Naive thymus-derived CD8-positive, alpha-beta T cell (primary cell): ENCODE measurements around the gene FIBP. TPM values are rescaled to one million over a fixed set of nuclear protein-coding genes. Genes with fewer than 3 reads are reported as not detected.
"Not testable (repeated sequence)": the region's sequence is repeated elsewhere in the genome, so short reads cannot be mapped to it uniquely, and the experiment has no call there.

ENCODE experiments used
- ATAC-seq, 2 donors: fragments of 150-1000 bp; cut with Tn5 transposase in 1 of 2; sonication (Bioruptor Pico), chemical (Tn5 transposase) in 1 of 2; 1 replicate in 1 of 2; 2 replicates in 1 of 2; pipeline ENCODE4 v1.10.0; 2021; ENCODE audit warnings: mild to moderate bottlenecking in 2 of 2, moderate library complexity in 2 of 2
- POLR2A ChIA-PET: fragments of 350-600 bp; sonication (Branson Sonifier 250); formaldehyde crosslinking; loops from one replicate; lab custom pipeline; 2021; ENCODE audit warnings: antibody characterized with exemption; lab: Charles Lee
- DNase-seq, 10 donors: peaks; one replicate each; pipeline versions ENCODE4 v3.0.0 to v3.0.0-alpha.2; 2020 to 2022
- H3K27ac Mint-ChIP-seq, 10 donors: one replicate each; pipeline ENCODE4 v1.8.0; 2020 to 2022; ENCODE audit warnings: mild to moderate bottlenecking in 10 of 10, mixed read lengths in 10 of 10, moderate library complexity in 4 of 10, inconsistent platforms in 1 of 10
- H3K27me3 Mint-ChIP-seq, 5 donors: one replicate each; pipeline ENCODE4 v1.8.0; 2021 to 2022; ENCODE audit warnings: mixed read lengths in 5 of 5
- H3K36me3 Mint-ChIP-seq, 3 donors: one replicate each; pipeline ENCODE4 v1.8.0; 2020 to 2022; ENCODE audit warnings: mixed read lengths in 3 of 3, mild to moderate bottlenecking in 2 of 3, inconsistent platforms in 1 of 3
- H3K4me1 Mint-ChIP-seq, 4 donors: one replicate each; pipeline ENCODE4 v1.8.0; 2021 to 2022; ENCODE audit warnings: mixed read lengths in 4 of 4
- H3K4me3 Mint-ChIP-seq, 10 donors: one replicate each; pipeline ENCODE4 v1.8.0; 2020 to 2022; ENCODE audit warnings: mild to moderate bottlenecking in 10 of 10, mixed read lengths in 10 of 10, moderate library complexity in 6 of 10, inconsistent platforms in 1 of 10
- H3K9me3 Mint-ChIP-seq, 9 donors: one replicate each; pipeline ENCODE4 v1.8.0; 2020 to 2022; ENCODE audit warnings: mixed read lengths in 9 of 9, mild to moderate bottlenecking in 3 of 9, inconsistent platforms in 1 of 9, moderate library complexity in 1 of 9
- polyA plus RNA-seq, 3 donors: library from polyadenylated mRNA; unstranded; fragments of 300-500 nt; fragmentation: Illumina TruSeq; gene quantifications; one replicate each; pipeline ENCODE4 v1.2.3, GENCODE V29; 2021
- total RNA-seq, 8 experiments: library from RNA in 2 of 8; stranded (reverse) in 2 of 8; gene quantifications; one replicate each; pipeline ENCODE4 v1.2.3 and lab custom pipeline; 2021 to 2026

FIBP gene
- total and polyA plus RNA-seq, 5 experiments from 2014 or later, result 33.0 to 97.6 (median 74.9) TPM

DNA sequence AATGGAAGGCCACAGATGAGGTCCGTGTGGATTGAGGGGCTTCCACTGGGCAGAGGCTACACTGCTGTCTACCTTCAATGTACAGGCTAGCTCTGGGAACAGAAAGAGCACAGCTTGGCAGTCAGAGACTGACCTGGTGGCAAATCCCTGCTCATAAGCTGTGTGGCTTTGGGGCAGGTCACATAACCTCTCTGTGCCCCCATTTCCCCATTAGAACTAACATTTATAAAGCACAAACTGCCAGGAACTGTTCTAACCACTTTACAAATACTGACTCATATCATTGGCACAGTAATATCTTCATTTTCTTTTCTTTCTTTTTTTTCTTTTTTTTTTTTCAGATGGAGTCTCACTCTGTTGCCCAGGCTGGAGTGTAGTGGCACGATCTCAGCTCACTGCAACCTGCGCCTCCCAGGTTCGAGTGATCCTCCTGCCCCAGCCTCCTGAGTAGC, 8.8 kb upstream of the FIBP start:
- Mint-ChIP-seq H3K4me3 (no peak overlapping the region), H3K4me1 (peaks cover 13 to 45% (median 36%) of the 10 kb centered on the region in 4 donors), H3K9me3 (no peaks in the 10 kb centered on the region), H3K27me3 (peaks cover 0 to 3% (median 0%) of the 10 kb centered on the region in 5 donors), H3K27ac (peak overlapping the region in 1 of 10 donors; percentile 12), H3K36me3 (no peaks in the 10 kb centered on the region)
- DNase-seq, result no peak
- POLR2A ChIA-PET, result interaction anchor here (0.7 to 10.6 kb wide), 4 partner anchors 12 to 37 kb away, joined by 3 to 183 read pairs (median 8); partner anchors contain the start of genes C11orf68, DRAP1 and MUS81
- no peak for ATAC-seq

DNA sequence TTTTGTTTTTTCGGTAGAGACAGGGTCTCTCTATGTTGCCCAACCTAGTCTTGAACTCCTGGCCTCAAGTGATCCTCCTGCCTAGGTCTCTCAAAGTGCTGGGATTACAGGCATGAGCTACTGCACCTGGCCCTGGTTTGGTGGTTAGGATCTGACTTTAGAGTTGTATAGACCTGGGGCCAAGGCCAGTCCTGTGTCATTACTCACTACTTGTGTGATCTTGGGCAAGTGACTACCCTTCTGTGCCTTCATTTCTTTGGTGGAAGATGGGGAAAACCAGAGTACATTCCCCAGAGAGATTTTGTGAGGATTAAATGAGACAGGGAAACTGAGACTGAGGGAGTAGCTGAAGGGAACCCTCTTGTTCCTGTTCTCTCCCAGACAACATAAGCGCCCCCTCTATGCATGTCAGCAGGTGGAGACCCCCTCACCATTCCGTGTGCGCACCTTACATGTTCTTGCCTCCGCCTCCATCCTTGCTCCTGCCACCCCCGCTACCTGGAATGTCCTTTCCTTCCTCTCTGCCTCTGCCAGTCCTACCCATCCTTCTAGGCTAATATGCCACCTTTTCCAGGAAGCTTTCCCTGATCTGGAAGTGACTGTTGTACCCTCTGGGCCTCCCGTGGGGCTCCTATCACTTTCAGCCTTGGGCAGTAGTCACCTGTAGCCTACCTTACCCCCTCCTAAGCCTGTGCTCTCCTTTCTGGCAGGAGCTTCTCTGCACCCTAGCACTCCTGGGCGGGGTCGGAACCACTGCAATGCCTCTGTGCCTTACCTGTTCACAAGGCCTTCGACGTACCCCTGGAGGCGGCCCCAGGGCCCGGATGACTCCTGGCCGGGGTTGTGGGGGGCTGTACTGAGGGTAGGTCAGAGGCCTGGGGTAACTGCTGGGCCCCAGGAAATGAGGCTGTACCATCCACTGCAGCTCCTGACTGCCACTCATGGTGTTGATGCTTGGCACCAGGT, 8.0 kb upstream of the FIBP start:
- peak overlapping the region in 5 of 10 donors; percentile 29 to 69 (median 67) for H3K27ac Mint-ChIP-seq
- POLR2A ChIA-PET, result interaction anchor here (1.1 to 12.2 kb wide), 5 partner anchors 9 to 37 kb away, joined by 4 to 209 read pairs (median 11); partner anchors contain the start of genes C11orf68, CTSW, DRAP1 and EFEMP2
- H3K4me3 Mint-ChIP-seq, result peak overlapping the region in 5 of 10 donors; percentile 15 to 71 (median 58)

DNA sequence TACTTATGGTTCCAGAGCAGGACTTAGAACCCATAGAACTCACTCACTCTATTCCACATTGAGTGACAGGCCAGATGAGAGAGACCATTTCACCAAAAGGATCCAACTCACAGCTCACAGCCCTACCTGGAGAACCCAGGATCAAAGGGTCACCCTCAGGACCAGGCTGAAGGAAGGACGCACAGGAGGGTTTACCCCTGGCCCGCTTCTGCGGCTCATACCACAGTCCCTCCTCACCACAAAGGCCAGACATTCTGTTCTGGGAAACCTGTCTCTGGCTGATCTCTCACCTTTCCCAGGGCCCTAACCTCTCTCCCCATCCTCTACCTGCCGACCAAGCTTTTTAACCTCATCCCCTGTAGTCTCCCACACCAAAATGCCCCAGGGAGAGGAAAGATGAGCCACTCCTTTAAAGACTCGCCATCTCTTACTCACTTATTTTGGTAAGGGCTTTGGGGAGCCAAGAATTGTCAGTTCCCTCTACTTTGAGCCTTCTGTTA, 7.3 kb upstream of the FIBP start:
- no peaks in the 10 kb centered on the region for H3K9me3 Mint-ChIP-seq
- H3K4me1 Mint-ChIP-seq, result peaks cover 12 to 42% (median 38%) of the 10 kb centered on the region in 4 donors
- peak overlapping the region in 6 of 10 donors; percentile 3 to 71 (median 52) for H3K4me3 Mint-ChIP-seq
- ATAC-seq (no peak), DNase-seq (no peak)
- POLR2A ChIA-PET, result interaction anchor here (1.1 to 12.2 kb wide), 4 partner anchors 10 to 36 kb away, joined by 4 to 209 read pairs (median 94); partner anchors contain the start of genes C11orf68, CTSW, DRAP1 and EFEMP2
- H3K27me3 Mint-ChIP-seq, result peaks cover 0 to 3% (median 0%) of the 10 kb centered on the region in 5 donors
- H3K27ac Mint-ChIP-seq, result peak overlapping the region in 7 of 10 donors; percentile 14 to 83 (median 62)
- no peaks in the 10 kb centered on the region for H3K36me3 Mint-ChIP-seq

More for the DNA sequence above, 8.0 kb upstream of the FIBP start:
- Mint-ChIP-seq H3K9me3 (no peaks in the 10 kb centered on the region), H3K36me3 (no peaks in the 10 kb centered on the region), H3K27me3 (peaks cover 0 to 3% (median 0%) of the 10 kb centered on the region in 5 donors), H3K4me1 (peaks cover 13 to 47% (median 39%) of the 10 kb centered on the region in 4 donors)
- no peak for ATAC-seq
- no peak for DNase-seq

DNA sequence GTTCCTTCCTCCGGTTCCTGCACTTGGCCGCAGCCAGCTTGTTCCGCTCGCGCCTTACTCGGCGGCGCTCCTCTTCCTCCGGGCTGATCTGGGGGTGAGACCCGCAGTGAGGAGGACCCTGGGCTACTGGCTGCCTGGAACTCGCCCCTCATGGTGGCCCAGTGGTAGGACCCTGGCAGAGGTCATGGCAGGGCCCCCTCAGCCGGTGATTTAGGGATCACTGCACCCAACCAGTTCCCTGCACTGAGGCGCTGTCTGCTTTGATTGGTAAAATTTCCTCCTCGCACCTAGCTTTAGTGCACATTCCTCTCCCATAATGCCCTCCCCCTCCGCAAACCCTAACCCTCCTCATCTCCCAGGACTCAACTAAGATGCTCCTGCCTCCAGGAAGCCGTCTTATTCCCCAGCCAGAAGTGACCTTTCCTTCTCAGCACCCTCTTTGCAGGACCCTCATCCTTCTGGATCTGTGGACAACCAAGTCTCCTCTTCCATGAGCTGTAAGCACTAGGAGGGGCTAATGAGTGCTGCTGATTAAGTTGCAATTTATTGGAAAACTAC, 5.8 kb upstream of the FIBP start:
- Mint-ChIP-seq H3K4me3 (peak overlapping the region; percentile 75 to 94 (median 84)), H3K27ac (peak overlapping the region; percentile 79 to 96 (median 92)), H3K4me1 (peaks cover 24 to 53% (median 50%) of the 10 kb centered on the region in 4 donors), H3K36me3 (no peaks in the 10 kb centered on the region), H3K27me3 (peaks cover 0 to 3% (median 0%) of the 10 kb centered on the region in 5 donors), H3K9me3 (no peaks in the 10 kb centered on the region)
- POLR2A ChIA-PET, result interaction anchor here (0.6 to 16.8 kb wide), 13 partner anchors 10 to 397 kb away, joined by 3 to 405 read pairs (median 6); partner anchors contain the start of genes BANF1, C11orf68, CFL1 and CTSW
- no peak for ATAC-seq
- peak in 3 of 10 donors; percentile 20 to 30 (median 28) for DNase-seq

DNA sequence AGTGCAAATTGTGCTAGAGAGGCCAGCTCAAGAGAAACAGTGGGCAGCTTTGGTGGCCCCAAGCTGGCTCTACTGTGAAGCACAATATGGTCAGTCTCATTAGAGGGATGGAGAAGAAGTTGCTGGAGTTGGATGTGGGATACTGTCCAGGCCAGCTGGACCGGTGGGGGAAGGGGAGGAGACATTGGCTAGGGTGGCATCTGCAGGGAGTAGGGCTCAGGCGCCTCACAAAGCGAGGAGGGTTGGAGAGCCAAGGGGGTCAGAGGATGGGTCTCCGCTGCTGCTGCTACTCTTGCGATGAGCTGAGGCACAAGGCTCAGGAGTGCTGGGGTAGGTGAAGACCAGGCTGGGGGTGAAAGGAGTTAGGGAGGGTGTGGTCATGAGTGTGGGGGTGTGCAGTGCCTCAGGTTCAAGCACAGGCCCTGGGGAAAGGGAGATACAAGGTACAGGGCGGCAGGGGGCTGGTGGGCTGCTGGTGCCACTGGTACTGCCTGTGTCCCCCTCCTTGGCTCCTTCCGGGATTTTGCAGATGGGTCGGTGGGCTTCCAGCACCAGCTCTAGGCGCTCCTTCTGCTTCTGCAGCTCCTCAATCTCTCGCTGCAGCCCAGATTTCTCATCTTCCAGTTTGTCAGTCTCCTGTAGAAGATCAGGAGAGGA, 4.5 kb upstream of the FIBP start:
- Mint-ChIP-seq H3K27me3 (no peaks in the 10 kb centered on the region), H3K4me1 (peaks cover 32 to 63% (median 57%) of the 10 kb centered on the region in 4 donors), H3K4me3 (peak overlapping the region; percentile 79 to 94 (median 84)), H3K27ac (peak overlapping the region; percentile 79 to 96 (median 92)), H3K9me3 (no peaks in the 10 kb centered on the region), H3K36me3 (no peaks in the 10 kb centered on the region)
- DNase-seq, result no peak
- POLR2A ChIA-PET, result interaction anchor here (0.8 to 16.8 kb wide), 11 partner anchors 8 to 396 kb away, joined by 3 to 405 read pairs (median 9); partner anchors contain the start of genes C11orf68, CFL1, CTSW and DRAP1
- no peak for ATAC-seq

DNA sequence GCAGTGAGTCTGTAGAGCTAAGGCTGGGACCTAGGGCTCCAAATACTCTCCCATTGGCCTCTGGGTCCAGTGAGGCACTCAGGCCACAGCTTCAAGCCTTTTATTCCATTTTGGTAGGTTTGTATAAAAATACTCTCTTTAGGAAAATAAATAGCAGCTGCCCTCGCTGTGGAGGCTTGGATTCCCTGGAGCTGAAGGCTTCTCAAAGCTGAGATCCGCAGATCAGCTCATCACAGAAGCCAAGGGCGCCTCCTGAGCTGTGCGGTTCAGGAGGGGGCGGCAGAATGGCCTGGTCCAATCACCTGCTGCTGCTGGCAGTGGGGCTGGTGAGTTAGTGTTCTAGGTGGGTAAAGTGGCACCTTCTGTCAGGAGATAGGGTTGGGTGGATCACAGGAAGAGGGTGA, 3.9 kb upstream of the FIBP start:
- H3K27ac Mint-ChIP-seq, result peak overlapping the region; percentile 79 to 96 (median 92)
- H3K36me3 Mint-ChIP-seq, H3K27me3 Mint-ChIP-seq, H3K9me3 Mint-ChIP-seq: not testable (repeated sequence)
- POLR2A ChIA-PET, result interaction anchor here (0.6 to 16.8 kb wide), 10 partner anchors 8 to 74 kb away, joined by 3 to 405 read pairs (median 78); partner anchors contain the start of genes C11orf68, CFL1, CTSW and DRAP1
- H3K4me3 Mint-ChIP-seq, result peak overlapping the region; percentile 79 to 94 (median 84)
- peak in 4 of 10 donors; percentile 31 to 39 (median 33) for DNase-seq
- peak in 1 of 2 donors; percentile 7 for ATAC-seq
- H3K4me1 Mint-ChIP-seq, result peaks cover 34 to 70% (median 61%) of the 10 kb centered on the region in 4 donors

DNA sequence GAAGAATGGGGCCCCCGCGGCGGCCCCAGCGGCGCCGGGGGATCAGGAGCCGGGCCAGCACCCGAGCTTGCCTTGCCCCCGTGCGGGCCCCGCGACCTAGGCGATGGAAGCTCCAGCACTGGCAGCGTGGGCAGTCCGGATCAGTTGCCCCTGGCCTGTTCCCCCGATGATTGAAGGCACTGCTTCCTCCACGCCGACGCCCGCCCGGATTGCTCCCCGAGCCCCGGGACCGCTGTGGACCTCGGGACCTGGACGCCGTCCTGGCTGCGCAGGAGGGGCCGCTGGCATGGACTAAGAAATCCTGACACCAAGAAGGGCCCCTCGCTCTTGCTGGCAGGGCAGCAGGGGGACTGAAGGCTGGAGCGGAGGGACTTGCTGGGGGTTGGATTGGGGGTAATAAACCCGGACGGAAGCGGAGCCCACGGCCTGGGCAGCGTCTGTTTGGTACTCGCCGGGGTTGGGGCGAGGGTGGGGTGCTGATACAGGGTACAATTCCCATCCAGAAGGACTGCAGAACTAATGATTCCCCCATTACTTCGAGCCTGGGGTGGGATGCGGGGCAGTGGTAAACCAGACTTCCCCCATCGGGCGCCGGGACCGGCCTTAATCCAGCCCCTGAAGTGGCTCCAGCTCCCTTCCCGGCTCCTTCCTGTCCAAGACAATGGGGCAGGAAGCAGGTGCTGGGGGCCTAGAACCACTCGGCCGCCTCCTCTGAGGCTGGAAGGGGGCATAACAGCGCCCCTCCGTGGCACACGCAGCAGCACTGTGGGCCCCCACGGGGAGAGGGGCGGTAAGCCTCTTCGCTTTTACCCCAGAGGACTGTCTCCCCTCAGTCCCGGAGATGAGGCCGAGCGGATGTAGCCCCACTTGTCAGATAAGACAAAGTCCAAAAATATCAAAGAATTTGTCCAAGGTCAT, 3.2 kb upstream of the FIBP start:
- Mint-ChIP-seq H3K4me3 (peak overlapping the region; percentile 79 to 94 (median 84)), H3K27ac (peak overlapping the region; percentile 79 to 96 (median 92)), H3K27me3 (no peaks in the 10 kb centered on the region), H3K9me3 (no peaks in the 10 kb centered on the region), H3K36me3 (peaks cover 0 to 3% (median 0%) of the 10 kb centered on the region in 3 donors), H3K4me1 (peaks cover 34 to 76% (median 68%) of the 10 kb centered on the region in 4 donors)
- DNase-seq, result peak in 3 of 10 donors; percentile 21 to 27 (median 26)
- POLR2A ChIA-PET, result interaction anchor here (0.5 to 16.8 kb wide), 27 partner anchors 9 to 1965 kb away, joined by 3 to 405 read pairs (median 7); partner anchors contain the start of genes AP5B1, BANF1, C11orf68 and CD248
- ATAC-seq, result no peak

DNA sequence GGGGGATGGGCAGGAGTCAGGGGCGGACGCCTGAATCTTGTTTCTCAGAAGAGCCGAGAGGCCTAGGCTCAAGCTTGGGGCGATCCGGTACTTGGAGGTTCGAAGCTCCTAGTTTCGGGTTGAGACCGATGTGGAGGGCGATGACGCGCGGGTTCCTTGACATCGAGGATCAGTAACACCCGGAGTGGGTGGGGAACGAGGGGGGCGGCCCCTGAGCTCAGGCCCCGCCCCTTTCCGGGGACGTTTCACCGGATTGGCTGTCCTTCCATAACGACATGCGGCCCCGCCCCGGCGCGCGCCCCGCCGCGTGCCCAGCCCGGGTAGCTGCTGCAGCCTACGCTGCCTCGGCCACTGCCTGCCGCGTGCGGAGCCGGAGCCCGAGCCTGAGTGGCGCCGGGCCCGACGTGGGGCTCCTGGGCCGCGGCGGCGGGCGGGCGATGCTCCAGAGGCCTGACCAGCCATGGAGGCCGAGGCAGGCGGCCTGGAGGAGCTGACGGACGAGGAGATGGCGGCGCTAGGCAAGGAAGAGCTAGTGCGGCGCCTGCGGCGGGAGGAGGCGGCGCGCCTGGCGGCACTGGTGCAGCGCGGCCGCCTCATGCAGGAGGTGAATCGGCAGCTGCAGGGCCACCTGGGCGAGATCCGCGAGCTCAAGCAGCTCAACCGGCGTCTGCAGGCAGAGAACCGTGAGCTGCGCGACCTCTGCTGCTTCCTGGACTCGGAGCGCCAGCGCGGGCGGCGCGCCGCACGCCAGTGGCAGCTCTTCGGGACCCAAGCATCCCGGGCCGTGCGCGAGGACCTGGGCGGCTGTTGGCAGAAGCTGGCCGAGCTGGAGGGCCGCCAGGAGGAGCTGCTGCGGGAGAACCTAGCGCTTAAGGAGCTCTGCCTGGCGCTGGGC, 2.3 kb upstream of the FIBP start, which contains the start of gene CCDC85B:
TSS of gene CCDC85B (plus strand) at position 350 of the 895 bp plus-strand sequence. CDS start at position 461, 111 bp downstream.
- Mint-ChIP-seq H3K9me3 (no peaks in the 10 kb centered on the region), H3K4me3 (peak within 1 kb of the TSS; percentile 87 to 96 (median 90)), H3K27me3 (no peaks in the 10 kb centered on the region), H3K4me1 (peaks cover 34 to 77% (median 68%) of the 10 kb centered on the region in 4 donors), H3K36me3 (peaks cover 0 to 8% (median 0%) of the 10 kb centered on the region in 3 donors), H3K27ac (peak within 1 kb of the TSS; percentile 94 to 100 (median 99))
- POLR2A ChIA-PET, result interaction anchor here (0.5 to 16.8 kb wide), 34 partner anchors 10 to 1964 kb away, joined by 3 to 405 read pairs (median 7); partner anchors contain the start of genes AP5B1, BANF1, C11orf68 and CD248
- DNase-seq (peak; percentile 96 to 99 (median 99)), ATAC-seq (peak; percentile 69 to 73)

DNA sequence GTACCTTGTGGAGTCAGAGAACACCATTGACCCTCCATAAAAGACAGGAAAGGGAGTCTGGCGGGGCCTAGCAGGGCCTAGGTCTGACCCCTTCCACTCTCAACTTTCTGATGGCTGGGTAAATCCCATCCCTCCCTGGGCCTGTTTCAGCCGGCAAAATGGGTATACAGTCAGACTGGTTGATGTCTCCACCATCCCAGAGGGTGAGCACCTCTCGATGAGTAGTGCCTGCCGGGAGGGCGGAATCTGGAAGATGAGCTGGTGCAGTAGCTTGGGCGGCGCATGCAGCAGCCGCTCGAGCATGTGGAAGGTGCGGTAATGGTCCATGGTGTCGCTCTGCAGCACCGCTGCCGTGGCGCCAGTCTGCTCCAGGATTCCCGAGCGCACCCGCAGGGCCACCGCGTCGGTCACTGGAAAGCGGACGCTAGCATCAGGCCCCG, 528 bp downstream of the FIBP start:
- peaks cover 37 to 74% (median 67%) of the 10 kb centered on the region in 4 donors for H3K4me1 Mint-ChIP-seq
- H3K27ac Mint-ChIP-seq, result peak overlapping the region; percentile 94 to 100 (median 99)
- ATAC-seq, result no peak
- peak in 2 of 10 donors; percentile 9 to 22 for DNase-seq
- peaks cover 0 to 28% (median 0%) of the 10 kb centered on the region in 3 donors for H3K36me3 Mint-ChIP-seq
- H3K4me3 Mint-ChIP-seq, result peak overlapping the region; percentile 87 to 96 (median 90)
- POLR2A ChIA-PET, result interaction anchor here (0.7 to 16.8 kb wide), 21 partner anchors 13 to 1016 kb away, joined by 3 to 405 read pairs (median 5); partner anchors contain the start of genes BANF1, C11orf68, CFL1 and CTSW
- no peaks in the 10 kb centered on the region for H3K27me3 Mint-ChIP-seq
- H3K9me3 Mint-ChIP-seq, result no peaks in the 10 kb centered on the region
